ENCODE measurements around the gene ZNF597. TPM values are rescaled to one million over a fixed set of nuclear protein-coding genes. Genes with fewer than 3 reads are reported as not detected.
"Not testable (repeated sequence)": the region's sequence is repeated elsewhere in the genome, so short reads cannot be mapped to it uniquely, and the experiment has no call there.

ZNF597 gene
- total and polyA plus RNA-seq, 4 donors = 0.25 to 3.2 (median 2.0) TPM

DNA sequence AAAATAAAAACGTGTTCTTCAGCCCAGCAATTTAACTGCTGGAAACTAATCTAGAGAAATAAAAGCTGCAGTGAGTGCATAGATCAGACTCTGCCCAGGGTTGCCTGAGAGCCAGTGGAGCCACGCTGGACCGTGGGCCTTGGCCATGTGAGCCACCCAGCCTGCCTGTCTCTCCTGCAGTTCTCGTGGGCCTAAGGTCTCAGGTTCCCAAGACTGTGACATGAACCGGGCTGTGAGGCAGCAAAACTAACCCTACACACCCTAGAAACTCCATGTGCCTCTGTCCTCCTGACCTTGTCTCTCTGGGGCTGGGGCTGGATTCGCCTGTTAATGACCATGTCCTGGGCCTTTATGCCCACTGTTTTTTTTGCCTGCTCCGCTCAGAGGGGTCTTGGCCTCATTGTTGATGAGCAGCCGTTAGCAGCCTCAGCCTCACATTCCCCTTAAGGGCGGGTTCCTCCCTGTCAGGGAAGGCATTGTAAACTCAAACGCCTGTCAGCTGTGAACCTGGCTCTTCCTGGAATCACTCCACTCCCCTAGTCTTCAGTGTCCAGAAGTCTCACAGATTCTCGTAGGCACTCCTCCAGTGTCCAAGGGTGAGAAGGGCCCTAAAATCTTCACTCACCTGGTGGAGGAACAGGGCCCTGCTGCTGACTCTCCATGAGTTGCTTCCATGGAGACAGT lies 35.1 kb upstream of the ZNF597 start:
- Histone ChIP-seq H3K9me3 (ENCODE audit: control insufficient read depth, low read length) (no peaks in the 10 kb centered on the region), H3K4me1 (ENCODE audit: control insufficient read depth in 1 of 2, insufficient read depth in 2 of 2, low read length in 2 of 2) (no peaks in the 10 kb centered on the region), H3K27me3 (ENCODE audit: control insufficient read depth in 1 of 2, insufficient read depth in 2 of 2, low read length in 1 of 2) (no peaks in the 10 kb centered on the region), H3K36me3 (ENCODE audit: control insufficient read depth in 1 of 2, insufficient read depth in 2 of 2, low read length in 1 of 2) (peaks cover 0 to 10% of the 10 kb centered on the region in 2 donors), H3K4me3 (ENCODE audit: low read length in 2 of 2) (no peak overlapping the region), H3K27ac (ENCODE audit: low read depth in 1 of 2, low read length in 2 of 2) (no peak overlapping the region)
- DNase-seq (no peak), ATAC-seq (ENCODE audit: low FRiP score) (no peak)
- WGBS, 2 donors = 82% methylated on average over 11 of the region's 11 CpGs
- intact Hi-C loops (cut with DNase I) = no loop called here

DNA sequence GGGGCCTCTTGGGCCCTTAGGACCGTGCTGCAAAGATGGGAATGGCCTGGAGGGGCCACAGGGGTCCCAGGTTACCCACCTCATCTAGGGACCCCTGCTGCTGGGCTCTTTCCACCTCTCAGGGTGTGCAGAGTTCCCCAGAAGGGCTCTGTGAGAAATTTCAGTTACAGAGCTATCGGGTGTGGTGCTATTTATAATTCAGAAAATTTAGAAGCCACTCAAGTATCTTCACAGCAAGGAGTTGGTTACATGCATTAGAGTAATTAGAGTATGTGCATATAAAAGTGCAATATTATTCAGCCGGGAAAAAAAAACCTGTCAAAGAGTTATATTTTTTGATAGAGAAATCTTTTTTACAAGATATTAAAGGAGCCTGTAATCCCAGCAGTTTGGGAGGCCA lies 33.1 kb upstream of the ZNF597 start:
- Histone ChIP-seq H3K27me3 (ENCODE audit: control insufficient read depth in 1 of 2, insufficient read depth in 2 of 2, low read length in 1 of 2) (no peaks in the 10 kb centered on the region), H3K27ac (ENCODE audit: low read depth in 1 of 2, low read length in 2 of 2) (no peak overlapping the region), H3K4me1 (ENCODE audit: control insufficient read depth in 1 of 2, insufficient read depth in 2 of 2, low read length in 2 of 2) (no peaks in the 10 kb centered on the region), H3K9me3 (ENCODE audit: control insufficient read depth, low read length) (no peaks in the 10 kb centered on the region), H3K4me3 (ENCODE audit: low read length in 2 of 2) (no peak overlapping the region), H3K36me3 (ENCODE audit: control insufficient read depth in 1 of 2, insufficient read depth in 2 of 2, low read length in 1 of 2) (peaks cover 0 to 6% of the 10 kb centered on the region in 2 donors)
- 90 to 95% methylated on average over 3 of the region's 3 CpGs for whole genome bisulfite sequencing, 2 donors
- DNase-seq (no peak), ATAC-seq (ENCODE audit: low FRiP score) (no peak)
- intact Hi-C loops (cut with DNase I) = no loop called here

DNA sequence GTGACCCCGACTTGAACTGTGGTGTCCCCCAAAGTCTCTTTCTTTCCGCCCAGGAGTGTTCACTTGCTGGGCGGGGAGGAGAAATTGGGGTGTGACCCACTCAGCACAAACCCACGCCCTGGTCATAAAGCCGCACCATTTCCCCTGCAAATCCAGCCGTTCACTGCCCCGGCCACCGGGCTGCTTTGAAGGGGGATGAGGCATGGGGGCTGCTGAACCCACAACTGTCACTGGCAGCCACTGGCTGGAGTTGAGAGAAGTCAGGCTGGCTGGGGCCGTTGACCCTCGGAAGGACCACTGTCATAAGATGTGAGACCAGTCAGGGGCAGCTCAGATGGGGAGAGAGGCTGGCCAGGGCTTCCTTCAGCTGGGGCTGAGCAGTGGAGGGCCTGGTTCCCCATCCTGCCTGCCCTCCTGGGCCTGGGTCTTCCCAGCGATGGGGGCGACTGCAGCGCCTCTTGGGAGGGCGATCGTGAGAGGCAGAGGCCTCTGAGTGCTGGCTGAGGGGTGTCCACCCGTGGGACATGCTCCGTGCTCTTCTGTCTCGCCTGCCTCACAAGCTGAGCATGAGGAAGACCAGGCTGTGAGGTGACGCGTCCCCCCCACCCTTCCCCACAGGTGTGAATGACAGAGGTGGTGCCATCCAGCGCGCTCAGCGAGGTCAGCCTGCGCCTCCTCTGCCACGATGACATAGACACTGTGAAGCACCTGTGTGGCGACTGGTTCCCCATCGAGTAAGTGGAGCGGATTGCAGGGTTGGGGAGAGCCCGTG lies 32.5 kb upstream of the ZNF597 start:
- 93% methylated on average over 26 to 29 of the region's 29 CpGs for WGBS, 2 donors
- Histone ChIP-seq H3K27me3 (ENCODE audit: control insufficient read depth in 1 of 2, insufficient read depth in 2 of 2, low read length in 1 of 2) (no peaks in the 10 kb centered on the region), H3K27ac (ENCODE audit: low read depth in 1 of 2, low read length in 2 of 2) (no peak overlapping the region), H3K4me3 (ENCODE audit: low read length in 2 of 2) (no peak overlapping the region), H3K4me1 (ENCODE audit: control insufficient read depth in 1 of 2, insufficient read depth in 2 of 2, low read length in 2 of 2) (no peaks in the 10 kb centered on the region), H3K36me3 (ENCODE audit: control insufficient read depth in 1 of 2, insufficient read depth in 2 of 2, low read length in 1 of 2) (peaks cover 0 to 5% of the 10 kb centered on the region in 2 donors), H3K9me3 (ENCODE audit: control insufficient read depth, low read length) (no peaks in the 10 kb centered on the region)
- DNase-seq (no peak), ATAC-seq (ENCODE audit: low FRiP score) (no peak)
- intact Hi-C loops (cut with DNase I) = no loop called here

DNA sequence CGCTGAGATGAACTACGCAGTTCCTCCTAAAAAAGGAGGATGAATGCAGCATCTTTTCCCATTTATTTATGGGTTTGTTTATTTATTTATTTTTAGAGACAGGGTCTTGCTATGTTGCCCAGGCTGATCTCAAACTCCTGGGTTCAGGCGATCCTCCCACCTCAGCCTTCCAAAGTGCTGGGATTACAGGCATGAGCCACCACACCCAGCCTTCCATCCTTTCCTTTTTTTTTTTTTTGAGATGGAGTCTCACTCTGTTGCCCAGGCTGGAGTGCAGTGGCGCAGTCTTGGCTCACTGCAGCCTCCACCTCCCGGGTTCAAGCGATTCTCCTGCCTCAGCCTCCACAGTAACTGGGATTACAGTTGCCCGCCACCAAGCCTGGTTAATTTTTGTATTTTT lies 31.6 kb upstream of the ZNF597 start:
- intact Hi-C loops (cut with DNase I); DNase-seq; ATAC-seq (ENCODE audit: low FRiP score); H3K9me3 ChIP-seq (ENCODE audit: control insufficient read depth, low read length); H3K4me3 ChIP-seq (ENCODE audit: low read length in 2 of 2); H3K27me3 ChIP-seq (ENCODE audit: control insufficient read depth in 1 of 2, insufficient read depth in 2 of 2, low read length in 1 of 2); H3K36me3 ChIP-seq (ENCODE audit: control insufficient read depth in 1 of 2, insufficient read depth in 2 of 2, low read length in 1 of 2); H3K27ac ChIP-seq (ENCODE audit: low read depth in 1 of 2, low read length in 2 of 2); H3K4me1 ChIP-seq (ENCODE audit: control insufficient read depth in 1 of 2, insufficient read depth in 2 of 2, low read length in 2 of 2): not testable (repeated sequence)
- WGBS, 2 donors = 96 to 97% methylated on average over 7 of the region's 7 CpGs

DNA sequence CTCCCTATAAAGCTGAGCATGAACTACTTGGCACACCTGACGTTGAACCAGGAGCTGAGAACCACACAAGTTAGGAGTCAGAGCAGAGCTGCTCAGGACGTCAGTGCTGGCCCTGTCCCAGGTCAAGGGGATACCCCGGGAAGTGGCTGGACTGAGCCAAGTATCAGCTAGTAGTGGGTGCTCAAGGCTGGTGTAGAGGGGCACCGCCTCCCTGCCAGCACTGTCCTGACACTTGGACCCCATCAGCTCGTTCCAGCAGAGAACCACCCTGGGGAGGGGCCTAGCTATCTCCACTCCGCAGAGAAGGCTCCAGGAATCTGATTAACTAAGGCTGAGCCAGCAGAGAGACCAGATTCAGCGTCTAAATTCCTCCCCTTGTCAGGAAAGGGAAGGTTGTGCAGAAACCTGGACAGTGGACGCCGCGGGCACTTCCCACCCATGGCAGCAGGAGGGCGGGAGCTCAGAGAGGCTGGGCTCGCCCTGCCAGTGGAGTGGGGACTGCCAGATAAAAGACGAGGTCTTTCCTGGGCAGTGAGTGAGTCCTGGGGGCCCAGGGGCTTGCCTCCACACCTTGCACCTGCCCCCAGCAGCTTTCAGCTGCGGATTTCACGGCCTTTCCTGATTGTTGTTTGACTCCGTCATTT lies 31.0 kb upstream of the ZNF597 start:
- DNase-seq = no peak
- H3K36me3 ChIP-seq (ENCODE audit: control insufficient read depth in 1 of 2, insufficient read depth in 2 of 2, low read length in 1 of 2) = no peaks in the 10 kb centered on the region
- intact Hi-C loops (cut with DNase I) = no loop called here
- H3K9me3 ChIP-seq (ENCODE audit: control insufficient read depth, low read length) = no peaks in the 10 kb centered on the region
- ATAC-seq (ENCODE audit: low FRiP score) = no peak
- WGBS, 2 donors = 78 to 81% methylated on average over 16 of the region's 16 CpGs
- H3K27me3 ChIP-seq (ENCODE audit: control insufficient read depth in 1 of 2, insufficient read depth in 2 of 2, low read length in 1 of 2) = no peaks in the 10 kb centered on the region
- no peaks in the 10 kb centered on the region for H3K4me1 ChIP-seq (ENCODE audit: control insufficient read depth in 1 of 2, insufficient read depth in 2 of 2, low read length in 2 of 2)
- H3K4me3 ChIP-seq (ENCODE audit: low read length in 2 of 2) = no peak overlapping the region
- H3K27ac ChIP-seq (ENCODE audit: low read depth in 1 of 2, low read length in 2 of 2) = no peak overlapping the region

DNA sequence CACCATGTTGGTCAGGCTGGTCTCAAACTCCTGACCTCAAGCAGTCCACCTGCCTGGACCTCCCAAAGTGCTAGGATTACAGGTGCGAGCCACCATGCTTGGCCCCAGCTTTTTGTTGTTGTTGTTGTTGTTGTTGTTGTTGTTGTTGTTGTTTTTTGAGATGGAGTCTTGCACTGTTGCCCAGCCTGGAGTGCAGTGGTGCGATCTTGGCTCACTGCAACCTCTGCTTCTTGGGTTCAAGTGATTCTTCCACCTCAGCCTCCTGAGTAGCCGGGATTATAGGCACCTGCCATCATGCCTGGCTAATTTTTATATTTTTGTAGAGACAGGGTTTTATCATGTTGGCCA lies 30.3 kb upstream of the ZNF597 start:
- H3K27me3 ChIP-seq (ENCODE audit: control insufficient read depth in 1 of 2, insufficient read depth in 2 of 2, low read length in 1 of 2); H3K36me3 ChIP-seq (ENCODE audit: control insufficient read depth in 1 of 2, insufficient read depth in 2 of 2, low read length in 1 of 2); ATAC-seq (ENCODE audit: low FRiP score); intact Hi-C loops (cut with DNase I); H3K4me1 ChIP-seq (ENCODE audit: control insufficient read depth in 1 of 2, insufficient read depth in 2 of 2, low read length in 2 of 2); H3K27ac ChIP-seq (ENCODE audit: low read depth in 1 of 2, low read length in 2 of 2); H3K4me3 ChIP-seq (ENCODE audit: low read length in 2 of 2); H3K9me3 ChIP-seq (ENCODE audit: control insufficient read depth, low read length); DNase-seq: not testable (repeated sequence)
- WGBS, 2 donors = 85 to 98% methylated on average over 3 of the region's 3 CpGs

DNA sequence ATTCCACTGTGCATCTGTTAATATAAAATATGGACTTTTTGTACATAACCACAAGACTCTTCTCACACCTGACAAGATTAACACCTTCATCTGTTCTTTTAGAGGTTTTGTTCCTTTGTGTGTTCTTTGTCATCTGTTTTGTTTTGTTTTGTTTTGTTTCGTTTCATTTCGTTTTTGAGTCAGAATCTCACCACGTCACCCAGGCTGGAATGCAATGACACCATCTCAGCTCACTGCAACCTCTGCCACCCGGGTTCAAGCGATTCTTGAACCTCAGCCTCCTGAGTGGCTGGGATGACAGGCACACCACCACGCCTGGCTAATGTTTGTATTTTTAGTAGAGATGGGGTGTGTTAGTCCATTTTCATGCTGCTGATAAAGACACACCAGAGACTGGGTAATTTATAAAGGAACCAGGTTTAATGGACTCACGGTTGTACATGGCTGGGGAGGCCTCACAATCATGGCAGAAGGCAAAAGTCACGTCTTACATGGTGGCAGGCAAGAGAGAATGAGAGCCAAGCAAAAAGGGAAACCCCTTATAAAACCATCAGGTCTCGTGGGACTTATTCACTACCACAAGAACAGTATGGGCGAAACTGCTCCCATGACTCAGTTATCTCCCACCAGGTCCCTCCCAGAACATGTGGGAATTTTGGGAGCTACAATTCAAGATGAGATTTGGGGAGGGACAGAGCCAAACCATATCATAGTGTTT lies 29.7 kb upstream of the ZNF597 start:
- no peaks in the 10 kb centered on the region for H3K4me1 ChIP-seq (ENCODE audit: control insufficient read depth in 1 of 2, insufficient read depth in 2 of 2, low read length in 2 of 2)
- no peak for ATAC-seq (ENCODE audit: low FRiP score)
- intact Hi-C loops (cut with DNase I) = no loop called here
- no peak overlapping the region for H3K4me3 ChIP-seq (ENCODE audit: low read length in 2 of 2)
- WGBS, 2 donors = 71 to 81% methylated on average over 10 of the region's 10 CpGs
- H3K9me3 ChIP-seq (ENCODE audit: control insufficient read depth, low read length) = no peaks in the 10 kb centered on the region
- no peaks in the 10 kb centered on the region for H3K27me3 ChIP-seq (ENCODE audit: control insufficient read depth in 1 of 2, insufficient read depth in 2 of 2, low read length in 1 of 2)
- DNase-seq = no peak
- H3K27ac ChIP-seq (ENCODE audit: low read depth in 1 of 2, low read length in 2 of 2) = no peak overlapping the region
- H3K36me3 ChIP-seq (ENCODE audit: control insufficient read depth in 1 of 2, insufficient read depth in 2 of 2, low read length in 1 of 2) = no peaks in the 10 kb centered on the region

DNA sequence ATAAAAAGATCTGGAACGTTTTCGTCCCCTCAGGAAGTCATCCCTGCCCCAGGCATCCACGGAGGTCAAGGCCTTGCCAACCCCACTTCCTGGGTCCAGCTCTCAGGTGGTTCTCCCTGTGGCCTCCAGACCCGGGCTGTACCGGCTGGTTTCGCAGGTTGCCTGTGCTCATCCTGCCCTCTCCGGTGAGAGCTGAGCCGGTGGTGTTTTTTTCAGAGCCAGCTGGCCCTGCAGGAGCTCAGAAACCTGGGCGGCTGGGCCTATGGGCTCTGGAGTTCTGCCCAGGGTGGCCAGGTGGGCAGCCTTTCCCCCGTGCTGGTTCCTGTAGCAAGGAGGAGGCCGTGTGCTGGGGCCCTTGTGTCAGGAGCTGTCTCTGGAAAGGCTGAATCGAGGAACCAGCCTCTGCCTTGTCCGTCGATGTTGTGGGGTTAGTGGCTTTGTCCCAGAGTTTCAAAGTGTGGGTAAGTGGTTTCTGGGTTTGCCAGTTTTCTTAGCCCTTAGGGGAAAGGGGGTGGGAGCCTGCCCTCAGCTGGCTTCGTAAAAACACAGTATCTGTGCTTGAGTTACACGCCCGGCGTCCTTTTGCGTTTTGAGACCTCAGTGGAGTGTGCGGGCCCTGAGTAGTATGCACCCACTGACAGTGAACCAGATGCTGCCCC lies 28.3 kb upstream of the ZNF597 start:
- no peaks in the 10 kb centered on the region for H3K9me3 ChIP-seq (ENCODE audit: control insufficient read depth, low read length)
- 91 to 92% methylated on average over 20 of the region's 20 CpGs for WGBS, 2 donors
- no peak overlapping the region for H3K4me3 ChIP-seq (ENCODE audit: low read length in 2 of 2)
- ATAC-seq (ENCODE audit: low FRiP score) = no peak
- H3K27ac ChIP-seq (ENCODE audit: low read depth in 1 of 2, low read length in 2 of 2) = no peak overlapping the region
- DNase-seq = no peak
- no peaks in the 10 kb centered on the region for H3K27me3 ChIP-seq (ENCODE audit: control insufficient read depth in 1 of 2, insufficient read depth in 2 of 2, low read length in 1 of 2)
- no peaks in the 10 kb centered on the region for H3K36me3 ChIP-seq (ENCODE audit: control insufficient read depth in 1 of 2, insufficient read depth in 2 of 2, low read length in 1 of 2)
- H3K4me1 ChIP-seq (ENCODE audit: control insufficient read depth in 1 of 2, insufficient read depth in 2 of 2, low read length in 2 of 2) = no peaks in the 10 kb centered on the region
- intact Hi-C loops (cut with DNase I) = no loop called here

Data from aorta (tissue), 5 donors.